ENCODE data around the gene TPM1. TPM values are rescaled to one million over a fixed set of nuclear protein-coding genes. Genes with fewer than 3 reads are reported as not detected.

TPM1 gene
- total RNA-seq, 1 experiment from 2014 or later, result 22.5 TPM

- H3K9ac ChIP-seq (ENCODE audit: low read length), result no peak overlapping the region
- H3K4me2 ChIP-seq (ENCODE audit: low read length), result no peak overlapping the region
- H4K20me1 ChIP-seq (ENCODE audit: insufficient read depth), result no peaks in the 10 kb centered on the region
- no peak overlapping the region for H2AFZ ChIP-seq (ENCODE audit: low read depth, low read length, poor library complexity, severe bottlenecking)
- ATAC-seq (no peak), DNase-seq (ENCODE audit: low read depth, low spot score) (no peak)
- no peak for TF ChIP-seq RAD21 (IDR thresholded peaks at IDR 0.05; ENCODE audit: low read depth)
- no peak for TF ChIP-seq ZBTB33 (IDR thresholded peaks at IDR 0.05; ENCODE audit: extremely low read depth, insufficient replicate concordance, low read length)
- no peak for TF ChIP-seq JUND (IDR thresholded peaks at IDR 0.05)
- TF ChIP-seq CEBPB (IDR thresholded peaks at IDR 0.05; ENCODE audit: low read depth), result no peak
- no peak for TF ChIP-seq POLR2A (IDR thresholded peaks at IDR 0.05; ENCODE audit: borderline replicate concordance, extremely low read depth, insufficient read depth, insufficient read length)
- TF ChIP-seq ZFX (IDR thresholded peaks at IDR 0.05), result no peak
- TF ChIP-seq CTCF (IDR thresholded peaks at IDR 0.05 in 2 of 3, conservative IDR thresholded peaks at IDR 0.05 in 1 of 3; ENCODE audit: borderline replicate concordance in 1 of 3, insufficient read depth in 1 of 3, low read depth in 2 of 3, low read length in 2 of 3), result no peak
- TF ChIP-seq EZH2phosphoT487 (IDR thresholded peaks at IDR 0.05; ENCODE audit: borderline replicate concordance), result no peak
- TF ChIP-seq SIN3A (IDR thresholded peaks at IDR 0.05; ENCODE audit: low read depth), result no peak
- H3K27ac ChIP-seq (ENCODE audit: low read depth, low read length), result no peak overlapping the region
- intact Hi-C loops (cut with micrococcal nuclease), result loop anchor here (10.0 kb wide), 1 partner anchor 234 kb away; the partner anchor contains the start of gene APH1B
- ChIA-PET RAD21 (ENCODE audit: low non-redundant PET in 1 of 2, low total read pairs in 2 of 2, uncharacterized antibody in 2 of 2, unreplicated experiment in 2 of 2) (no interaction called here), CTCF (interaction anchor here (2.2 kb wide), 1 partner anchor 8 kb away, joined by 18 read pairs; no protein-coding TSS in a partner anchor), POLR2A (no interaction called here)
- no peaks in the 10 kb centered on the region for H3K9me2 ChIP-seq (ENCODE audit: insufficient read depth)
- no TSS peak for BruUV-seq (replicated peaks)
- no peak overlapping the region for H3K4me3 ChIP-seq (replicated peaks in 1 of 2; ENCODE audit: low read depth in 1 of 2, low read length in 2 of 2)
- H3K4me1 ChIP-seq (ENCODE audit: control insufficient read depth in 1 of 2, insufficient read depth in 2 of 2, low read length in 2 of 2), result peaks cover 2 to 9% of the 10 kb centered on the region in 2 experiments; a peak in 2 of 4 replicates
- H3K27me3 ChIP-seq (ENCODE audit: insufficient read depth, low read length), result no peaks in the 10 kb centered on the region
- no peaks in the 10 kb centered on the region for H3K36me3 ChIP-seq (ENCODE audit: control insufficient read depth in 1 of 2, insufficient read depth in 2 of 2, low read length in 2 of 2)
- no peaks in the 10 kb centered on the region for H3K79me2 ChIP-seq (ENCODE audit: insufficient read depth, low read length)
- H3K9me3 ChIP-seq (ENCODE audit: control insufficient read depth in 1 of 2, insufficient read depth in 1 of 2, low read depth in 1 of 2, low read length in 2 of 2), result no peaks in the 10 kb centered on the region
Observed at GRCh38 chr15:63040509-63040908, 2.0 kb upstream of the TPM1 start.

Data from HCT116 (cell line).